ENCODE data around the gene GNL2. TPM values are rescaled to one million over a fixed set of nuclear protein-coding genes. Genes with fewer than 3 reads are reported as not detected.

Gene GNL2
- total RNA-seq, 2 donors from 2014 or later: 28.4 to 35.9 TPM

- intact Hi-C loops (cut with DNase I): loop anchor here (5.0 kb wide), 2 partner anchors 39 to 124 kb away; partner anchors contain the start of gene GNL2
- no peak overlapping the region for H3K27ac ChIP-seq
- H3K4me1 ChIP-seq: no peaks in the 10 kb centered on the region
- DNase-seq: no peak
- no peak overlapping the region for H3K9ac ChIP-seq (ENCODE audit: low read depth in 2 of 2, low read length in 2 of 2)
- no peaks in the 10 kb centered on the region for H3K27me3 ChIP-seq
- no peaks in the 10 kb centered on the region for H3K36me3 ChIP-seq
- H3K9me3 ChIP-seq: no peaks in the 10 kb centered on the region
- no peak overlapping the region for H3K4me3 ChIP-seq
- no peak for TF ChIP-seq CTCF (IDR thresholded peaks at IDR 0.05)
Measured at GRCh38 chr1:37558411-37558810, 37.3 kb downstream of the GNL2 start.

- intact Hi-C loops (cut with DNase I): loop anchor here (5.0 kb wide), 2 partner anchors 40 to 125 kb away; partner anchors contain the start of gene GNL2
- no peak overlapping the region for H3K27ac ChIP-seq
- H3K4me3 ChIP-seq: no peak overlapping the region
Measured at GRCh38 chr1:37557402-37557801, 38.3 kb downstream of the GNL2 start.

GRCh38 chr1:37556712-37557196 lies 39.0 kb downstream of the GNL2 start, which contains the start of gene DNALI1:
TSS of gene DNALI1 (plus strand) at chr1:37556940. CDS start at chr1:37556995, 55 bp downstream.
- Histone ChIP-seq H3K27ac (no peak within 1 kb of the TSS), H3K27me3 (no peaks in the 10 kb centered on the region), H3K9ac (ENCODE audit: low read depth in 2 of 2, low read length in 2 of 2) (peak within 1 kb of the TSS; percentile 1 to 9), H3K9me3 (no peaks in the 10 kb centered on the region), H3K4me3 (no peak within 1 kb of the TSS), H3K4me1 (peaks cover 5% of the 10 kb centered on the region), H3K36me3 (no peaks in the 10 kb centered on the region)
- intact Hi-C loops (cut with DNase I): loop anchor here (5.0 kb wide), 2 partner anchors 41 to 126 kb away; partner anchors contain the start of gene GNL2
- peak; percentile 85 for DNase-seq
- TF ChIP-seq CTCF (IDR thresholded peaks at IDR 0.05): no peak

More at GRCh38 chr1:37557402-37557801, 38.3 kb downstream of the GNL2 start:
- no peak overlapping the region for H3K9ac ChIP-seq (ENCODE audit: low read depth in 2 of 2, low read length in 2 of 2)
- H3K4me1 ChIP-seq: peaks cover 5% of the 10 kb centered on the region
- no peak for TF ChIP-seq CTCF (IDR thresholded peaks at IDR 0.05)
- H3K27me3 ChIP-seq: no peaks in the 10 kb centered on the region
- H3K36me3 ChIP-seq: no peaks in the 10 kb centered on the region
- H3K9me3 ChIP-seq: no peaks in the 10 kb centered on the region
- no peak for DNase-seq

GRCh38 chr1:37553927-37554808 lies 41.6 kb downstream of the GNL2 start, which contains the start of gene SNIP1:
TSS of gene SNIP1 (minus strand) at chr1:37554293. CDS start at chr1:37554229, 64 bp downstream.
- intact Hi-C loops (cut with DNase I): no loop called here
- DNase-seq: peak; percentile 97
- peaks cover 5% of the 10 kb centered on the region for H3K4me1 ChIP-seq
- no peaks in the 10 kb centered on the region for H3K36me3 ChIP-seq
- H3K27me3 ChIP-seq: no peaks in the 10 kb centered on the region
- peak within 1 kb of the TSS; percentile 67 to 98 for H3K9ac ChIP-seq (ENCODE audit: low read depth in 2 of 2, low read length in 2 of 2)
- no peak for TF ChIP-seq CTCF (IDR thresholded peaks at IDR 0.05)
- H3K9me3 ChIP-seq: no peaks in the 10 kb centered on the region
- peak within 1 kb of the TSS; percentile 68 for H3K27ac ChIP-seq
- peak within 1 kb of the TSS; percentile 99 for H3K4me3 ChIP-seq

- H3K9ac ChIP-seq (ENCODE audit: low read depth in 2 of 2, low read length in 2 of 2): peak overlapping the region; percentile 67 to 98
- H3K9me3 ChIP-seq: no peaks in the 10 kb centered on the region
- peak overlapping the region; percentile 68 for H3K27ac ChIP-seq
- TF ChIP-seq CTCF (IDR thresholded peaks at IDR 0.05): no peak
- H3K27me3 ChIP-seq: no peaks in the 10 kb centered on the region
- intact Hi-C loops (cut with DNase I): no loop called here
- no peaks in the 10 kb centered on the region for H3K36me3 ChIP-seq
- H3K4me1 ChIP-seq: peaks cover 5% of the 10 kb centered on the region
- no peak for DNase-seq
- peak overlapping the region; percentile 99 for H3K4me3 ChIP-seq
Measured at GRCh38 chr1:37553598-37553926, 42.2 kb downstream of the GNL2 start.

All from colonic mucosa (tissue), 4 donors.